LoVo (cell line): Measurements from ENCODE around the gene NFKBIA.
A peak's percentile ranks its signal among the peaks of the same experiment; 100 is the strongest.
"Not testable (repeated sequence)": the region's sequence is repeated elsewhere in the genome, so short reads cannot be mapped to it uniquely, and the experiment has no call there.

ENCODE experiments used
- DNase-seq: peaks from one replicate; pipeline ENCODE4 v3.0.0-alpha.2; 2016; ENCODE audit warnings: low spot score

The NFKBIA gene

GRCh38 chr14:35368139-35368460 is 36.4 kb downstream of the NFKBIA start:
- DNase-seq = no peak

- no peak for DNase-seq
Measured at GRCh38 chr14:35367056-35367372, 37.5 kb downstream of the NFKBIA start.

- DNase-seq = no peak
Measured at GRCh38 chr14:35366521-35366976, 38.0 kb downstream of the NFKBIA start.

- DNase-seq = no peak
Measured at GRCh38 chr14:35366056-35366451, 38.5 kb downstream of the NFKBIA start.

GRCh38 chr14:35365130-35366055 is 39.2 kb downstream of the NFKBIA start:
- DNase-seq = peak; percentile 86

GRCh38 chr14:35362911-35363374 is 41.6 kb downstream of the NFKBIA start:
- no peak for DNase-seq

- DNase-seq = no peak
Measured at GRCh38 chr14:35362450-35362849, 42.1 kb downstream of the NFKBIA start.

- no peak for DNase-seq
Measured at GRCh38 chr14:35361141-35361480, 43.4 kb downstream of the NFKBIA start.

- DNase-seq = not testable (repeated sequence)
Measured at GRCh38 chr14:35359655-35360054, 44.9 kb downstream of the NFKBIA start.

GRCh38 chr14:35355981-35356841 is 48.3 kb downstream of the NFKBIA start:
- peak; percentile 84 for DNase-seq

GRCh38 chr14:35355235-35355634 is 49.3 kb downstream of the NFKBIA start:
- not testable (repeated sequence) for DNase-seq

- no peak for DNase-seq
Measured at GRCh38 chr14:35353409-35354172, 51.0 kb downstream of the NFKBIA start.

- DNase-seq = no peak
Measured at GRCh38 chr14:35352274-35353233, 52.0 kb downstream of the NFKBIA start.

GRCh38 chr14:35351897-35352273 is 52.7 kb downstream of the NFKBIA start:
- no peak for DNase-seq
